ENCODE measurements around the gene CELSR1.

- TF ChIP-seq, protein P1, sequence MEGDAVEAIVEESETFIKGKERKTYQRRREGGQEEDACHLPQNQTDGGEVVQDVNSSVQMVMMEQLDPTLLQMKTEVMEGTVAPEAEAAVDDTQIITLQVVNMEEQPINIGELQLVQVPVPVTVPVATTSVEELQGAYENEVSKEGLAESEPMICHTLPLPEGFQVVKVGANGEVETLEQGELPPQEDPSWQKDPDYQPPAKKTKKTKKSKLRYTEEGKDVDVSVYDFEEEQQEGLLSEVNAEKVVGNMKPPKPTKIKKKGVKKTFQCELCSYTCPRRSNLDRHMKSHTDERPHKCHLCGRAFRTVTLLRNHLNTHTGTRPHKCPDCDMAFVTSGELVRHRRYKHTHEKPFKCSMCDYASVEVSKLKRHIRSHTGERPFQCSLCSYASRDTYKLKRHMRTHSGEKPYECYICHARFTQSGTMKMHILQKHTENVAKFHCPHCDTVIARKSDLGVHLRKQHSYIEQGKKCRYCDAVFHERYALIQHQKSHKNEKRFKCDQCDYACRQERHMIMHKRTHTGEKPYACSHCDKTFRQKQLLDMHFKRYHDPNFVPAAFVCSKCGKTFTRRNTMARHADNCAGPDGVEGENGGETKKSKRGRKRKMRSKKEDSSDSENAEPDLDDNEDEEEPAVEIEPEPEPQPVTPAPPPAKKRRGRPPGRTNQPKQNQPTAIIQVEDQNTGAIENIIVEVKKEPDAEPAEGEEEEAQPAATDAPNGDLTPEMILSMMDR (IDR thresholded peaks at IDR 0.05), result no peak
- TF ChIP-seq POLR2A (IDR thresholded peaks at IDR 0.05) (no peak), EP300 (IDR thresholded peaks at IDR 0.05) (no peak)
Observed at GRCh38 chr22:46587061-46587460, 49.6 kb upstream of the CELSR1 start.

Measured in ovary (tissue), 3 donors.